ENCODE data around the gene XRRA1. TPM values are rescaled to one million over a fixed set of nuclear protein-coding genes. Genes with fewer than 3 reads are reported as not detected.
A peak's percentile ranks its signal among the peaks of the same experiment; 100 is the strongest.

The XRRA1 gene
- polyA plus RNA-seq, 3 donors, result 1.2 to 3.6 (median 3.5) TPM

GRCh38 chr11:74806267-74806666 is 142.6 kb downstream of the XRRA1 start:
- DNase-seq, result no peak
- Histone ChIP-seq H3K4me3 (replicated peaks in 1 of 3; ENCODE audit: low read depth in 2 of 3, low read length in 3 of 3) (no peak overlapping the region), H3K27ac (ENCODE audit: low read depth in 1 of 2, low read length in 2 of 2) (no peak overlapping the region), H3K27me3 (ENCODE audit: control insufficient read depth in 2 of 2, insufficient read depth in 2 of 2, low read length in 2 of 2) (no peaks in the 10 kb centered on the region), H2AFZ (ENCODE audit: insufficient read depth, low read depth, low read length, poor library complexity, severe bottlenecking) (no peak overlapping the region), H4K20me1 (ENCODE audit: insufficient read depth, low read length) (peaks cover 95% of the 10 kb centered on the region), H3K4me1 (ENCODE audit: control insufficient read depth in 1 of 2, insufficient read depth in 2 of 2, low read length in 2 of 2) (no peaks in the 10 kb centered on the region), H3K9ac (ENCODE audit: insufficient read depth, low read length, poor library complexity, severe bottlenecking) (no peak overlapping the region), H3K79me2 (ENCODE audit: insufficient read depth, low read length) (peaks cover 41% of the 10 kb centered on the region), H3K36me3 (replicated peaks in 1 of 2; ENCODE audit: control insufficient read depth in 1 of 2, insufficient read depth in 2 of 2, low read length in 2 of 2) (peaks cover 15 to 55% of the 10 kb centered on the region in 2 donors), H3K9me3 (replicated peaks in 1 of 2; ENCODE audit: control insufficient read depth in 1 of 2, insufficient read depth in 1 of 2, low read length in 2 of 2) (no peaks in the 10 kb centered on the region), H3K4me2 (replicated peaks; ENCODE audit: extremely low read depth, low read length, poor library complexity, severe bottlenecking) (no peak overlapping the region)
- TF ChIP-seq CTCF (IDR thresholded peaks at IDR 0.05), result no peak
- Mint-ChIP-seq H3K9me3 (no peaks in the 10 kb centered on the region), H3K4me1 (peaks cover 4% of the 10 kb centered on the region), H3K4me3 (no peak overlapping the region), H3K27me3 (ENCODE audit: low read depth in 3 of 3) (no peaks in the 10 kb centered on the region), H3K36me3 (peaks cover 25 to 34% of the 10 kb centered on the region in 2 donors), H3K27ac (no peak overlapping the region)
- no CpG with 5 or more reads among the region's 3 CpGs for WGBS (ENCODE audit: insufficient coverage)
- intact Hi-C loops (cut with micrococcal nuclease), result no loop called here

- Mint-ChIP-seq H3K36me3 (peaks cover 53 to 67% of the 10 kb centered on the region in 2 donors), H3K27ac (peak overlapping the region in 1 of 7 donors; percentile 30), H3K9me3 (peaks cover 2 to 16% (median 9%) of the 10 kb centered on the region in 7 donors), H3K27me3 (ENCODE audit: low read depth in 3 of 3) (no peaks in the 10 kb centered on the region), H3K4me1 (peaks cover 2% of the 10 kb centered on the region), H3K4me3 (no peak overlapping the region)
- DNase-seq, result no peak
- intact Hi-C loops (cut with micrococcal nuclease), result no loop called here
- no peak overlapping the region for H2AFZ ChIP-seq (ENCODE audit: insufficient read depth, low read depth, low read length, poor library complexity, severe bottlenecking)
- WGBS (ENCODE audit: insufficient coverage), result 80% methylated on average over 5 of the region's 9 CpGs
- H3K27me3 ChIP-seq (ENCODE audit: control insufficient read depth in 2 of 2, insufficient read depth in 2 of 2, low read length in 2 of 2), result no peaks in the 10 kb centered on the region
- peaks cover 49% of the 10 kb centered on the region for H4K20me1 ChIP-seq (ENCODE audit: insufficient read depth, low read length)
- peaks cover 26% of the 10 kb centered on the region for H3K79me2 ChIP-seq (ENCODE audit: insufficient read depth, low read length)
- H3K27ac ChIP-seq (ENCODE audit: low read depth in 1 of 2, low read length in 2 of 2), result no peak overlapping the region
- H3K4me3 ChIP-seq (replicated peaks in 1 of 3; ENCODE audit: low read depth in 2 of 3, low read length in 3 of 3), result no peak overlapping the region
- peaks cover 0 to 4% of the 10 kb centered on the region in 2 donors for H3K4me1 ChIP-seq (ENCODE audit: control insufficient read depth in 1 of 2, insufficient read depth in 2 of 2, low read length in 2 of 2)
- H3K36me3 ChIP-seq (replicated peaks in 1 of 2; ENCODE audit: control insufficient read depth in 1 of 2, insufficient read depth in 2 of 2, low read length in 2 of 2), result peaks cover 32 to 75% of the 10 kb centered on the region in 2 donors
- TF ChIP-seq CTCF (IDR thresholded peaks at IDR 0.05), result no peak
- H3K9ac ChIP-seq (ENCODE audit: insufficient read depth, low read length, poor library complexity, severe bottlenecking), result no peak overlapping the region
- no peak overlapping the region for H3K4me2 ChIP-seq (replicated peaks; ENCODE audit: extremely low read depth, low read length, poor library complexity, severe bottlenecking)
- peaks cover 6 to 9% of the 10 kb centered on the region in 2 donors for H3K9me3 ChIP-seq (replicated peaks in 1 of 2; ENCODE audit: control insufficient read depth in 1 of 2, insufficient read depth in 1 of 2, low read length in 2 of 2)
Observed at GRCh38 chr11:74791333-74792100, 157.4 kb downstream of the XRRA1 start.

Small RNA genes within 50 kb of the gene (small RNA-seq; reads per million reads assigned to genes)
- gene RN7SL239P (ENCODE audit: insufficient read length, low read depth) (not detected), gene RNU6-216P (ENCODE audit: insufficient read length, low read depth) (not detected)

Other genes starting within 250 kb of the XRRA1 start
- not detected for gene CHRDL2, start 217.7 kb downstream of the XRRA1 start, polyA plus RNA-seq
- gene RNF169, start 200.2 kb downstream of the XRRA1 start, polyA plus RNA-seq, result 10 to 100 TPM in 1 of 3 donors, 1 to 10 TPM in 2; 1.4 to 16.2 (median 2.0) TPM
- gene SPCS2, start 175 bp upstream of the XRRA1 start, polyA plus RNA-seq, result 100 to 1,000 TPM in 2 of 3 donors, 10 to 100 TPM in 1; 12.4 to 185 (median 150) TPM
- gene NEU3, start 39.8 kb upstream of the XRRA1 start, polyA plus RNA-seq, result 10 to 100 TPM in 1 of 3 donors, 1 to 10 TPM in 2; 2.3 to 25.1 (median 3.9) TPM
- not detected for gene OR2AT4, start 147.8 kb upstream of the XRRA1 start, polyA plus RNA-seq
- gene SLCO2B1, start 202.0 kb upstream of the XRRA1 start, polyA plus RNA-seq, result under 1 TPM in 2 of 3 donors, not detected in 1; 0.13 to 0.47 TPM